IMR-90 (cell line): ENCODE data around the gene C3orf49. TPM values are rescaled to one million over a fixed set of nuclear protein-coding genes. Genes with fewer than 3 reads are reported as not detected.

ENCODE experiments used
- ATAC-seq: fragments of 200-7000 bp; cut with Tn5 transposase; 2 replicates; pipeline ENCODE4 v1.9.1; 2020; ENCODE audit warnings: low read depth, mild to moderate bottlenecking, moderate library complexity
- BruUV-seq: library from RNA; stranded (reverse); fragments of 400-500 nt; replicated peaks from 2 replicates; lab custom pipeline; 2021; lab: Mats Ljungman, UMichigan
- CTCF ChIA-PET: fragments of 300-600 bp; formaldehyde crosslinking; extraction: SDS; loops from one replicate; lab custom pipeline; 2021; ENCODE audit warnings: antibody characterized with exemption; lab: Yijun Ruan, JAX
- POLR2A ChIA-PET: fragments of 300-600 bp; sonication (Branson Sonifier 250); formaldehyde crosslinking; loops from one replicate; lab custom pipeline; 2022; ENCODE audit warnings: antibody characterized with exemption; ENCODE audit not compliant: unreplicated experiment; lab: Charles Lee
- DNase-seq: peaks from one replicate; pipeline ENCODE4 v3.0.0; 2013
- H2AFZ ChIP-seq: replicated peaks from 2 replicates; pipeline ENCODE3; 2013; ENCODE audit warnings: low read length, mild to moderate bottlenecking; ENCODE audit not compliant: poor library complexity
- H2AK5ac ChIP-seq: 2 replicates; pipeline ENCODE4 v1.6.1; 2013; ENCODE audit warnings: low read depth, low read length, inconsistent platforms
- H2AK9ac ChIP-seq: replicated peaks from 2 replicates; pipeline ENCODE3; 2013; ENCODE audit warnings: mild to moderate bottlenecking, low read depth, low read length, moderate library complexity; ENCODE audit not compliant: poor library complexity
- H2BK120ac ChIP-seq: 2 replicates; pipeline ENCODE4 v1.6.1; 2013; ENCODE audit warnings: low read depth, low read length, inconsistent platforms
- H2BK15ac ChIP-seq: 3 replicates; pipeline ENCODE4 v1.6.1; 2013; ENCODE audit warnings: low read depth, low read length, inconsistent platforms
- H2BK20ac ChIP-seq: 2 replicates; pipeline ENCODE4 v1.6.1; 2013; ENCODE audit warnings: low read depth, mild to moderate bottlenecking, inconsistent platforms, low read length, moderate library complexity
- H2BK5ac ChIP-seq: 2 replicates; pipeline ENCODE4 v1.6.1; 2013; ENCODE audit warnings: mild to moderate bottlenecking, low read depth, low read length, inconsistent platforms; ENCODE audit not compliant: poor library complexity, severe bottlenecking
- H3K14ac ChIP-seq: replicated peaks from 2 replicates; pipeline ENCODE4 v1.6.1; 2013; ENCODE audit warnings: low read depth, low read length, inconsistent platforms
- H3K18ac ChIP-seq: 2 replicates; pipeline ENCODE4 v1.6.1; 2013; ENCODE audit warnings: low read depth, low read length, control low read depth
- H3K23ac ChIP-seq: 2 replicates; pipeline ENCODE4 v1.6.1; 2013; ENCODE audit warnings: low read depth, low read length, inconsistent platforms
- H3K27ac ChIP-seq: 2 replicates; pipeline ENCODE4 v1.5.1; 2013; ENCODE audit warnings: mild to moderate bottlenecking, control low read depth, low read length; ENCODE audit not compliant: insufficient read depth
- H3K27me3 ChIP-seq: 2 replicates; pipeline ENCODE4 v1.6.1; 2013; ENCODE audit warnings: low read length; ENCODE audit not compliant: control insufficient read depth, insufficient read depth
- H3K36me3 ChIP-seq: 2 replicates; pipeline ENCODE4 v1.6.1; 2013; ENCODE audit warnings: low read length, mixed read lengths; ENCODE audit not compliant: control insufficient read depth, insufficient read depth
- H3K4ac ChIP-seq: 2 replicates; pipeline ENCODE4 v1.6.1; 2013; ENCODE audit warnings: low read depth, low read length, inconsistent platforms
- H3K4me1 ChIP-seq: 2 replicates; pipeline ENCODE4 v1.6.1; 2013; ENCODE audit warnings: low read length, mixed read lengths; ENCODE audit not compliant: control insufficient read depth, insufficient read depth
- H3K4me2 ChIP-seq: 2 replicates; pipeline ENCODE4 v1.6.1; 2013; ENCODE audit warnings: low read depth, mild to moderate bottlenecking, control low read depth, low read length, moderate library complexity
- H3K4me3 ChIP-seq: 2 replicates; pipeline ENCODE4 v1.5.1; 2013; ENCODE audit warnings: low read depth, mild to moderate bottlenecking, control low read depth, low read length, moderate library complexity; ENCODE audit not compliant: insufficient read depth
- H3K56ac ChIP-seq: 2 replicates; pipeline ENCODE4 v1.6.1; 2013; ENCODE audit warnings: low read length, inconsistent platforms; ENCODE audit not compliant: insufficient read depth; ENCODE audit errors: extremely low read depth
- H3K79me1 ChIP-seq, 2 experiments: 2 replicates each; pipeline ENCODE4 v1.6.1; 2013; ENCODE audit warnings: low read length in 2 of 2, inconsistent platforms in 1 of 2, low read depth in 1 of 2
- H3K9ac ChIP-seq: 2 replicates; pipeline ENCODE4 v1.6.1; 2013; ENCODE audit warnings: low read depth, low read length, control low read depth
- H3K9me1 ChIP-seq: 2 replicates; pipeline ENCODE4 v1.6.1; 2013; ENCODE audit warnings: low read length, inconsistent platforms; ENCODE audit not compliant: insufficient read depth
- H3K9me3 ChIP-seq: 2 replicates; pipeline ENCODE4 v1.6.1; 2013; ENCODE audit warnings: low read length; ENCODE audit not compliant: control insufficient read depth, insufficient read depth
- H4K20me1 ChIP-seq: 2 replicates; pipeline ENCODE4 v1.6.1; 2013; ENCODE audit warnings: low read length, inconsistent platforms; ENCODE audit not compliant: insufficient read depth
- H4K5ac ChIP-seq: 2 replicates; pipeline ENCODE4 v1.6.1; 2013; ENCODE audit warnings: mild to moderate bottlenecking, low read depth, low read length, control low read depth
- H4K8ac ChIP-seq, 2 experiments: 2 replicates each; pipeline ENCODE4 v1.6.1; 2013; ENCODE audit warnings: low read depth in 2 of 2, low read length in 2 of 2, control low read depth in 1 of 2, inconsistent platforms in 1 of 2
- H4K91ac ChIP-seq: 2 replicates; pipeline ENCODE4 v1.6.1; 2013; ENCODE audit warnings: low read depth, low read length, inconsistent platforms; ENCODE audit not compliant: insufficient read depth
- CEBPB ChIP-seq: IDR thresholded peaks from 2 replicates; pipeline ENCODE4 v1.6.1; 2012; ENCODE audit warnings: low read depth, low read length, improper control_type of control experiment
- CHD1 ChIP-seq: IDR thresholded peaks from 2 replicates; pipeline ENCODE4 v1.6.1; 2012; ENCODE audit warnings: low read depth, low read length, improper control_type of control experiment
- CTCF ChIP-seq: conservative IDR thresholded peaks from 2 replicates; pipeline ENCODE4 v1.5.1; 2012; ENCODE audit warnings: mild to moderate bottlenecking, low read depth, low read length, improper control_type of control experiment
- ELK1 ChIP-seq: fragments of 150-350 bp; IDR thresholded peaks from 2 replicates; pipeline ENCODE4 v1.6.1; 2016; ENCODE audit warnings: low read depth, mild to moderate bottlenecking, low read length, moderate library complexity, borderline replicate concordance
- RAD21 ChIP-seq: IDR thresholded peaks from 2 replicates; pipeline ENCODE4 v1.6.1; 2012; ENCODE audit warnings: low read length, improper control_type of control experiment
- RCOR1 ChIP-seq: IDR thresholded peaks from 2 replicates; pipeline ENCODE4 v1.6.1; 2012; ENCODE audit warnings: mild to moderate bottlenecking, low read length, improper control_type of control experiment; ENCODE audit not compliant: insufficient replicate concordance
- SMC3 ChIP-seq: fragments of 150-350 bp; IDR thresholded peaks from 2 replicates; pipeline ENCODE4 v1.6.1; 2016; ENCODE audit warnings: low read depth, mild to moderate bottlenecking, antibody characterized with exemption, low read length, moderate library complexity
- WGBS, 2 experiments: methylation state at CpG; one replicate each; pipeline versions ENCODE4 v1.1.5 to v1.1.7; 2013; ENCODE audit warnings: missing lambda C conversion rate in 2 of 2; ENCODE audit not compliant: insufficient read length in 1 of 2; ENCODE audit errors: extremely low coverage in 2 of 2; 5-methylcytosine and 5-hydroxymethylcytosine counted together
- dilution Hi-C: fragments of 300-500 bp; cut with HindIII; formaldehyde crosslinking; loops from one replicate; pipeline ENCODE4 v1.14.3; 2018; ENCODE audit warnings: low sequenced_read_pairs; ENCODE audit not compliant: unreplicated experiment
- in situ Hi-C: fragments of 300-500 bp; cut with MboI; formaldehyde crosslinking; loops from 3 replicates; pipeline ENCODE4 v1.14.3; 2019; ENCODE audit warnings: low sequenced_read_pairs, inconsistent platforms, mixed read lengths
- intact Hi-C: fragments of 100-400 bp; cut with micrococcal nuclease; formaldehyde crosslinking; loops from 2 replicates; pipeline ENCODE4 v1.10.0; 2022
- polyA plus RNA-seq, 3 experiments: library from polyadenylated mRNA; depleted of rRNA; stranded (reverse); fragments of >200 nt; gene quantifications; 2 replicates each; pipeline ENCODE4 v1.2.3, GENCODE V29; 2012; ENCODE audit warnings: low replicate concordance in 1 of 3
- total RNA-seq: library from RNA; depleted of rRNA; stranded (reverse); fragments of >200 nt; gene quantifications from 2 replicates; pipeline ENCODE4 v1.2.3, GENCODE V29; 2012

The C3orf49 gene
- total and polyA plus RNA-seq, 2 of the 4 experiments (the other 2 are of a cell fraction): not detected

GRCh38 chr3:63791974-63792373 lies 27.1 kb upstream of the C3orf49 start:
- dilution Hi-C loops: no loop called here
- no CpG with 5 or more reads among the region's 1 CpG for WGBS, 2 experiments
- CTCF ChIA-PET: interaction anchor here (0.8 to 1.2 kb wide), 4 partner anchors 12 to 442 kb away, joined by 3 read pairs; partner anchors contain the start of gene C3orf49

More at GRCh38 chr3:63791974-63792373, 27.1 kb upstream of the C3orf49 start:
- Histone ChIP-seq H3K79me1 (no peaks in the 10 kb centered on the region), H3K9me3 (no peaks in the 10 kb centered on the region), H3K4me1 (no peaks in the 10 kb centered on the region), H2AK9ac (no peak overlapping the region), H2AK5ac (no peak overlapping the region), H3K4ac (no peak overlapping the region), H4K8ac (no peak overlapping the region), H2BK20ac (no peak overlapping the region), H2BK15ac (no peak overlapping the region), H4K5ac (no peak overlapping the region), H3K56ac (no peak overlapping the region), H3K27ac (no peak overlapping the region), H2BK120ac (no peak overlapping the region), H2BK5ac (no peak overlapping the region), H3K36me3 (no peaks in the 10 kb centered on the region), H3K4me3 (no peak overlapping the region), H3K23ac (no peak overlapping the region), H3K18ac (no peak overlapping the region), H2AFZ (no peak overlapping the region), H4K20me1 (no peaks in the 10 kb centered on the region), H4K91ac (no peak overlapping the region), H3K9me1 (no peaks in the 10 kb centered on the region), H3K14ac (no peak overlapping the region), H3K4me2 (no peak overlapping the region), H3K27me3 (peaks cover 3% of the 10 kb centered on the region), H3K9ac (no peak overlapping the region)
- DNase-seq (peak; percentile 53), ATAC-seq (peak; percentile 59)
- no TSS peak for BruUV-seq
- intact Hi-C loops: no loop called here
- in situ Hi-C loops: no loop called here
- TF ChIP-seq CTCF (peak; percentile 59), CHD1 (no peak), RAD21 (peak; percentile 61), SMC3 (peak; percentile 52), ELK1 (no peak), CEBPB (peak; percentile 96), RCOR1 (no peak)
- POLR2A ChIA-PET: no interaction called here
